B cell (primary cell): ENCODE results near the gene PLPPR1. TPM values are rescaled to one million over a fixed set of nuclear protein-coding genes. Genes with fewer than 3 reads are reported as not detected.

Experiments
- ATAC-seq: fragments of 200-7000 bp; cut with Tn5 transposase; one replicate; pipeline ENCODE4 v1.10.0; 2021; ENCODE audit warnings: low read depth, mild to moderate bottlenecking, moderate number of reproducible peaks, moderate library complexity
- CTCF ChIA-PET: fragments of 350-600 bp; sonication (Branson Sonifier 250); formaldehyde crosslinking; loops from one replicate; lab custom pipeline; 2021; ENCODE audit warnings: antibody characterized with exemption, inconsistent platforms; lab: Charles Lee
- POLR2A ChIA-PET: fragments of 350-600 bp; sonication (Branson Sonifier 250); formaldehyde crosslinking; loops from one replicate; lab custom pipeline; 2021; ENCODE audit warnings: antibody characterized with exemption; lab: Charles Lee
- DNase-seq: peaks from one replicate; pipeline ENCODE4 v3.0.0; 2013
- H2AFZ ChIP-seq: 2 replicates; pipeline ENCODE4 v1.6.1; 2012; ENCODE audit warnings: mild to moderate bottlenecking, low read depth, low read length; ENCODE audit not compliant: insufficient read depth, poor library complexity, severe bottlenecking
- H3K27ac ChIP-seq, 2 donors: 1 replicate in 1 of 2; 2 replicates in 1 of 2; pipeline ENCODE4 v1.5.1; 2012 to 2013; ENCODE audit warnings: low read length in 2 of 2, mild to moderate bottlenecking in 2 of 2, moderate library complexity in 1 of 2
- H3K27me3 ChIP-seq, 4 experiments: fragments of 200-600 bp in 1 of 4; sonication (generic) in 1 of 4; replicated peaks in 1 of 4; 1 replicate in 2 of 4; 2 replicates in 2 of 4; pipeline versions ENCODE4 v1.6.1 to v1.7.0; 2013 to 2016; ENCODE audit warnings: low read length in 3 of 4, mild to moderate bottlenecking in 2 of 4, mixed read lengths in 1 of 4, moderate library complexity in 1 of 4; ENCODE audit not compliant: insufficient read depth in 4 of 4, control insufficient read depth in 3 of 4; ENCODE audit errors: control extremely low read depth in 1 of 4
- H3K36me3 ChIP-seq, 2 experiments: replicated peaks in 1 of 2; 1 replicate in 1 of 2; 2 replicates in 1 of 2; pipeline versions ENCODE4 v1.6.1 to v1.7.1; 2013; ENCODE audit warnings: low read length in 1 of 2; ENCODE audit not compliant: insufficient read depth in 2 of 2, control insufficient read depth in 1 of 2; ENCODE audit errors: control extremely low read depth in 1 of 2, extremely low read depth in 1 of 2
- H3K4me1 ChIP-seq, 2 donors: fragments of 200-600 bp in 1 of 2; sonication (generic) in 1 of 2; 1 replicate in 1 of 2; 2 replicates in 1 of 2; pipeline versions ENCODE4 v1.5.1 to v1.6.1; 2013 to 2017; ENCODE audit warnings: low read length in 2 of 2; ENCODE audit not compliant: control insufficient read depth in 2 of 2, insufficient read depth in 2 of 2
- H3K4me2 ChIP-seq: replicated peaks from 2 replicates; pipeline ENCODE3; 2012; ENCODE audit warnings: mild to moderate bottlenecking, low read depth, low read length; ENCODE audit not compliant: poor library complexity, severe bottlenecking
- H3K4me3 ChIP-seq, 5 experiments: fragments of 200-600 bp in 1 of 5; sonication (generic) in 1 of 5; 1 replicate in 3 of 5; 2 replicates in 2 of 5; pipeline versions ENCODE4 v1.5.1 to v1.7.0; 2011 to 2016; ENCODE audit warnings: low read length in 4 of 5, mild to moderate bottlenecking in 4 of 5, low read depth in 2 of 5, control low read depth in 1 of 5, moderate library complexity in 1 of 5; ENCODE audit not compliant: insufficient read depth in 1 of 5; ENCODE audit errors: control extremely low read depth in 1 of 5, extremely low read depth in 1 of 5
- H3K79me2 ChIP-seq: fragments of 200-600 bp; sonication (generic); one replicate; pipeline ENCODE4 v1.6.0; 2016; ENCODE audit warnings: low read length; ENCODE audit not compliant: control insufficient read depth, insufficient read depth
- H3K9ac ChIP-seq: fragments of 200-600 bp; sonication (generic); 2 replicates; pipeline ENCODE4 v1.6.1; 2017; ENCODE audit warnings: mild to moderate bottlenecking, low read length, moderate library complexity
- H3K9me3 ChIP-seq, 3 donors: one replicate each; pipeline versions ENCODE4 v1.6.1 to v1.7.1; 2013; ENCODE audit warnings: low read length in 2 of 3; ENCODE audit not compliant: control insufficient read depth in 2 of 3, insufficient read depth in 1 of 3; ENCODE audit errors: control extremely low read depth in 1 of 3
- H4K20me1 ChIP-seq: 2 replicates; pipeline ENCODE4 v1.6.0; 2012; ENCODE audit warnings: mild to moderate bottlenecking, low read length; ENCODE audit not compliant: insufficient read depth, control insufficient read depth, poor library complexity, severe bottlenecking
- H3K27ac Mint-ChIP-seq: one replicate; pipeline ENCODE4 v1.8.0; 2021; ENCODE audit warnings: mixed read lengths
- H3K27me3 Mint-ChIP-seq: one replicate; pipeline ENCODE4 v1.8.0; 2021; ENCODE audit warnings: mixed read lengths
- H3K4me1 Mint-ChIP-seq: one replicate; pipeline ENCODE4 v1.8.0; 2021; ENCODE audit warnings: mixed read lengths
- H3K4me3 Mint-ChIP-seq: one replicate; pipeline ENCODE4 v1.8.0; 2021; ENCODE audit warnings: mixed read lengths
- H3K9me3 Mint-ChIP-seq: one replicate; pipeline ENCODE4 v1.8.0; 2022; ENCODE audit warnings: mixed read lengths; ENCODE audit not compliant: insufficient read depth
- CTCF ChIP-seq: fragments of 200-600 bp; IDR thresholded peaks from one replicate; pipeline ENCODE4 v1.8.0; 2022; ENCODE audit warnings: antibody characterized with exemption, mild to moderate bottlenecking
- EZH2 ChIP-seq: IDR thresholded peaks from 2 replicates; pipeline ENCODE4 v1.6.1; 2012; ENCODE audit warnings: borderline replicate concordance, low read depth, mild to moderate bottlenecking, moderate library complexity, low read length; ENCODE audit not compliant: insufficient read depth, poor library complexity, severe bottlenecking
- WGBS: methylation state at CpG from one replicate; pipeline ENCODE4 v1.1.5; 2013; ENCODE audit warnings: missing lambda C conversion rate; ENCODE audit not compliant: insufficient coverage; 5-methylcytosine and 5-hydroxymethylcytosine counted together
- intact Hi-C: fragments of 100-400 bp; cut with micrococcal nuclease; formaldehyde crosslinking; loops from one replicate; pipeline ENCODE4 v1.10.0; 2022
- polyA plus RNA-seq: library from polyadenylated mRNA; depleted of rRNA; stranded (reverse); fragments of >200 nt; gene quantifications from 2 replicates; pipeline ENCODE4 v1.2.3, GENCODE V29; 2012
- total RNA-seq, 2 donors: library from RNA; stranded (reverse); fragments of 120-200 nt in 1 of 2; gene quantifications; 1 replicate in 1 of 2; 2 replicates in 1 of 2; pipeline versions ENCODE4 v1.2.3 to v1.2.4, GENCODE V29; 2013 to 2022

PLPPR1 gene
- total and polyA plus RNA-seq, 2 donors (not counting 1 experiment from before 2014, with no cell fraction given), result not detected

DNA sequence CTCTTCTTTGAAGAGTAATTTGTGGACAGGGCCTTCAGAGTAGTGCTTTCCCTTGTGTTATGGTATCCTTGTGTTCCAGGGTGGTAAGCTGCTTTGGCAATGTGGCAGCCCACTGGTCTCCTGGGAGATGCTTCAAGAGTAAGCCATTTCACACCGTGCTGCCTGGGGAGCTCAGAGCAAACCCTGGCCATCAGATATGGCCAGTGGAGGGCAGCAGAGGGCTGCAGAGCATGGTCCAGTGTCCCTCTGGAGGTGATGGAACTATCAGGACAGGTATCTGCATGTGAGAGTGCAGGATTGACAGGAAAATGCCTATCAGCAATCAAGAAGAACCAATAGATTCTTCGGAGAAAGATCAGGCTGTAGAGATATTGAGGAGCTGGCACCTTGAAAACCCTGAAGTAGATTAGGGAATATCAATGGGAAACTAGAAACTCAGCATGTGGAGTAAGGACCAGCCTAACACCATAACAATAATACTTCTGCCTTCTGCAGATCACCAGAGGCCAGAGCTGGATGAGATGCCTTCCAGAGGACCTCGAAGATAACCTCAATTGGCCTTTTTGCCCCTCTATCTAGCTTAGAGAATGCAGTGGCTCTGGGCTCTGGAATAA, 90.8 kb downstream of the PLPPR1 start:
- H3K4me3 Mint-ChIP-seq, result no peak overlapping the region

More for the DNA sequence above, 90.8 kb downstream of the PLPPR1 start:
- CTCF ChIA-PET, result interaction anchor here (0.8 to 2.0 kb wide), 2 partner anchors 192 to 193 kb away, joined by 3 to 7 read pairs; no protein-coding TSS in a partner anchor
- Histone ChIP-seq H3K4me1 (no peaks in the 10 kb centered on the region), H3K4me3 (no peak overlapping the region), H3K9me3 (peaks cover 0 to 5% (median 2%) of the 10 kb centered on the region in 3 donors), H3K36me3 (no peaks in the 10 kb centered on the region), H3K27ac (no peak overlapping the region), H3K9ac (no peak overlapping the region), H2AFZ (no peak overlapping the region), H4K20me1 (no peaks in the 10 kb centered on the region), H3K79me2 (no peaks in the 10 kb centered on the region), H3K4me2 (no peak overlapping the region), H3K27me3 (no peaks in the 10 kb centered on the region)
- 17% methylated on average over 2 of the region's 3 CpGs for WGBS
- no peaks in the 10 kb centered on the region for H3K4me1 Mint-ChIP-seq
- peak; percentile 3 for DNase-seq
- TF ChIP-seq CTCF, result peak; percentile 21
- TF ChIP-seq EZH2, result no peak
- H3K27me3 Mint-ChIP-seq, result peaks cover 5% of the 10 kb centered on the region
- ATAC-seq, result peak; percentile 24
- H3K27ac Mint-ChIP-seq, result no peak overlapping the region
- intact Hi-C loops, result no loop called here
- H3K9me3 Mint-ChIP-seq, result no peaks in the 10 kb centered on the region
- POLR2A ChIA-PET, result no interaction called here
